K562 (cell line): ENCODE measurements around the gene RAI1. TPM values are rescaled to one million over a fixed set of nuclear protein-coding genes. Genes with fewer than 3 reads are reported as not detected.

ENCODE experiments used
- BHLHE40 ChIP-seq: IDR thresholded peaks from 2 replicates; pipeline ENCODE4 v1.6.1; 2011; ENCODE audit warnings: low read length, improper control_type of control experiment
- CXXC5 ChIP-seq: fragments of 250-450 bp; sonication (Bioruptor Pico); IDR thresholded peaks from 2 replicates; pipeline ENCODE4 v1.8.0; 2022; ENCODE audit warnings: inconsistent platforms, mild to moderate bottlenecking, moderate library complexity
- E2F3 ChIP-seq: fragments of 250-450 bp; sonication (Bioruptor Pico); IDR thresholded peaks from 2 replicates; pipeline ENCODE4 v1.4.0; 2020; ENCODE audit warnings: mild to moderate bottlenecking
- FOSL1 ChIP-seq: fragments of 200-800 bp; sonication (Bioruptor generic); conservative IDR thresholded peaks from 2 replicates; pipeline ENCODE4 v1.6.1; 2016; ENCODE audit warnings: missing genetic modification characterization, missing compliant biosample characterization
- GABPB2 ChIP-seq: fragments of 250-450 bp; sonication (Bioruptor Pico); conservative IDR thresholded peaks from 2 replicates; pipeline ENCODE4 v1.5.1; 2021; ENCODE audit warnings: mild to moderate bottlenecking
- HDAC8 ChIP-seq: fragments of 450-650 bp; IDR thresholded peaks from 2 replicates; pipeline ENCODE4 v1.6.1; 2016; ENCODE audit warnings: mild to moderate bottlenecking, missing genetic modification characterization, moderate library complexity, missing compliant biosample characterization
- HIVEP1 ChIP-seq: fragments of 250-450 bp; sonication (Bioruptor Pico); IDR thresholded peaks from 2 replicates; pipeline ENCODE4 v1.4.0; 2020; ENCODE audit warnings: mild to moderate bottlenecking
- HMG20A ChIP-seq: fragments of 450-650 bp; formaldehyde crosslinking; conservative IDR thresholded peaks from 2 replicates; pipeline ENCODE4 v1.4.0; 2020; ENCODE audit warnings: mild to moderate bottlenecking, mixed read lengths
- KLF10 ChIP-seq: fragments of 250-450 bp; sonication (Bioruptor Pico); IDR thresholded peaks from 2 replicates; pipeline ENCODE4 v1.6.1; 2021; ENCODE audit warnings: matching md5 sums
- MCM3 ChIP-seq: fragments of 450-650 bp; IDR thresholded peaks from 2 replicates; pipeline ENCODE4 v1.6.1; 2016
- MITF ChIP-seq: IDR thresholded peaks from 2 replicates; pipeline ENCODE4 v1.6.1; 2014; ENCODE audit warnings: antibody characterized with exemption
- MLLT1 ChIP-seq, 2 experiments: fragments of 450-650 bp; IDR thresholded peaks; 2 replicates each; pipeline ENCODE4 v1.6.1; 2016
- NCOA2 ChIP-seq, 2 experiments: fragments of 450-650 bp; IDR thresholded peaks; 2 replicates each; pipeline ENCODE4 v1.6.1; 2018; ENCODE audit warnings: mild to moderate bottlenecking in 2 of 2, moderate library complexity in 1 of 2; ENCODE audit not compliant: partially characterized antibody in 2 of 2
- NR4A1 ChIP-seq, 2 experiments: fragments of 250-450 bp in 1 of 2; fragments of 450-650 bp in 1 of 2; sonication (Bioruptor Pico) in 1 of 2; IDR thresholded peaks; 2 replicates each; pipeline versions ENCODE4 v1.4.0 to v1.6.1; 2016 to 2020; ENCODE audit warnings: mild to moderate bottlenecking in 2 of 2, missing compliant biosample characterization in 1 of 2, missing genetic modification characterization in 1 of 2, moderate library complexity in 1 of 2
- NUFIP1 ChIP-seq: fragments of 450-650 bp; IDR thresholded peaks from 2 replicates; pipeline ENCODE4 v1.6.1; 2018; ENCODE audit not compliant: partially characterized antibody
- POLR2A ChIP-seq: fragments of 450-650 bp; conservative IDR thresholded peaks from 2 replicates; pipeline ENCODE4 v1.6.1; 2016
- RAD51 ChIP-seq: fragments of 450-650 bp; IDR thresholded peaks from 2 replicates; pipeline ENCODE4 v1.7.1; 2016; ENCODE audit warnings: low read depth, mild to moderate bottlenecking, borderline replicate concordance
- RBFOX2 ChIP-seq: fragments of 200-400 bp; formaldehyde crosslinking; IDR thresholded peaks from 2 replicates; pipeline ENCODE4 v1.6.1; 2017; ENCODE audit warnings: low read depth, mild to moderate bottlenecking, low read length, moderate library complexity
- SNRNP70 ChIP-seq: fragments of 200-400 bp; formaldehyde crosslinking; optimal IDR thresholded peaks from 2 replicates; pipeline ENCODE3; 2017; ENCODE audit warnings: low read depth, low read length
- TEAD1 ChIP-seq, 2 experiments: fragments of 450-650 bp in 1 of 2; sonication (generic) in 1 of 2; formaldehyde crosslinking; IDR thresholded peaks; 2 replicates each; pipeline versions ENCODE4 v1.4.0 to v1.8.0; 2020 to 2022; ENCODE audit warnings: mild to moderate bottlenecking in 2 of 2, missing genetic modification reagents in 1 of 2
- ZBTB26 ChIP-seq: fragments of 450-650 bp; formaldehyde crosslinking; IDR thresholded peaks from 2 replicates; pipeline ENCODE4 v1.4.0; 2022; ENCODE audit warnings: missing genetic modification characterization
- ZBTB43 ChIP-seq: sonication (generic); formaldehyde crosslinking; IDR thresholded peaks from 2 replicates; pipeline ENCODE4 v1.8.0; 2023; ENCODE audit warnings: mild to moderate bottlenecking, missing genetic modification reagents
- ZEB2 ChIP-seq: fragments of 450-650 bp; IDR thresholded peaks from 2 replicates; pipeline ENCODE4 v1.6.1; 2016
- ZKSCAN8 ChIP-seq: fragments of 200-800 bp; sonication (Bioruptor generic); IDR thresholded peaks from 2 replicates; pipeline ENCODE4 v1.6.1; 2016; ENCODE audit warnings: missing genetic modification characterization, missing compliant biosample characterization
- ZNF316 ChIP-seq: fragments of 450-650 bp; IDR thresholded peaks from 2 replicates; pipeline ENCODE4 v1.6.1; 2016
- ZNF76 ChIP-seq: fragments of 250-450 bp; sonication (Bioruptor Pico); IDR thresholded peaks from 2 replicates; pipeline ENCODE4 v1.4.0; 2020; ENCODE audit warnings: mild to moderate bottlenecking, moderate library complexity, borderline replicate concordance
- polyA plus RNA-seq, 8 experiments: library from polyadenylated mRNA; depleted of rRNA in 4 of 8; stranded (reverse) in 5 of 8; unstranded in 3 of 8; fragments of >200 nt; fragmentation: Nextera tagmentation in 2 of 8; fragmentation: Illumina TruSeq in 1 of 8; extraction: Ambion mirVana in 2 of 8; extraction: Trizol in 1 of 8; gene quantifications; 2 replicates each; pipeline versions ENCODE4 v1.2.1 to v1.2.3, GENCODE V29; 2011 to 2014; ENCODE audit warnings: inconsistent platforms in 1 of 8, missing spikeins in 1 of 8
- total RNA-seq, 7 experiments: library from RNA; depleted of rRNA in 6 of 7; stranded (reverse); fragments of >200 nt in 6 of 7; fragmentation: Illumina TruSeq in 2 of 7; extraction: Trizol in 2 of 7; gene quantifications; 2 replicates each; pipeline versions ENCODE4 v1.2.1 to v1.2.3, GENCODE V29; 2011 to 2021; ENCODE audit warnings: low replicate concordance in 1 of 7

The RAI1 gene
- total and polyA plus RNA-seq, 9 of the 15 experiments (the other 6 are each of a cell fraction or from before 2014, with no cell fraction given): 0.68 to 19.9 (median 5.5) TPM

GRCh38 chr17:17849845-17850373 is 168.7 kb downstream of the RAI1 start (continued):
- TF ChIP-seq TEAD1 (CRISPR knock-in tag; IDR thresholded peaks at IDR 0.05) (peak; percentile 27 to 85; a peak in 2 of 4 replicates), ZBTB43 (no peak), NR4A1 (CRISPR knock-in tag; IDR thresholded peaks at IDR 0.05) (no peak; the same call in 1 of the 2 replicates), NR4A1 (tag; IDR thresholded peaks at IDR 0.05) (peak; percentile 95), NCOA2 (IDR thresholded peaks at IDR 0.05; ENCODE audit: partially characterized antibody in 2 of 2) (no peak), KLF10 (CRISPR knock-in tag) (no peak), CXXC5 (CRISPR knock-in tag) (peak; percentile 88), POLR2A (peak; percentile 60; the same call in 1 of the 2 replicates), E2F3 (CRISPR knock-in tag) (peak; percentile 80; the same call in 1 of the 2 replicates), ZNF76 (CRISPR knock-in tag) (peak; percentile 95), HDAC8 (peak; percentile 70; the same call in 1 of the 2 replicates), SNRNP70 (no peak), MITF (0 out of 2 replicates have a peak, but pooled peaks have one; percentile 56), BHLHE40 (peak; percentile 62), FOSL1 (tag) (0 out of 2 replicates have a peak, but pooled peaks have one; percentile 12), RBFOX2 (peak; percentile 29; the same call in 1 of the 2 replicates), RAD51 (0 out of 2 replicates have a peak, but pooled peaks have one; percentile 10), HMG20A (no peak), HIVEP1 (CRISPR knock-in tag) (peak; percentile 79), GABPB2 (CRISPR knock-in tag) (no peak), MLLT1 (IDR thresholded peaks at IDR 0.05) (no peak), ZEB2 (peak; percentile 14; the same call in 1 of the 2 replicates), ZBTB26 (CRISPR knock-in tag) (no peak), NUFIP1 (peak; percentile 23), MCM3 (no peak), ZKSCAN8 (CRISPR knock-in tag) (0 out of 2 replicates have a peak, but pooled peaks have one; percentile 64), ZNF316 (no peak)
